ENCODE data around the gene TSC1. TPM values are rescaled to one million over a fixed set of nuclear protein-coding genes. Genes with fewer than 3 reads are reported as not detected.

Gene TSC1
- total RNA-seq, 1 donor from 2014 or later, result 50.8 TPM

DNA sequence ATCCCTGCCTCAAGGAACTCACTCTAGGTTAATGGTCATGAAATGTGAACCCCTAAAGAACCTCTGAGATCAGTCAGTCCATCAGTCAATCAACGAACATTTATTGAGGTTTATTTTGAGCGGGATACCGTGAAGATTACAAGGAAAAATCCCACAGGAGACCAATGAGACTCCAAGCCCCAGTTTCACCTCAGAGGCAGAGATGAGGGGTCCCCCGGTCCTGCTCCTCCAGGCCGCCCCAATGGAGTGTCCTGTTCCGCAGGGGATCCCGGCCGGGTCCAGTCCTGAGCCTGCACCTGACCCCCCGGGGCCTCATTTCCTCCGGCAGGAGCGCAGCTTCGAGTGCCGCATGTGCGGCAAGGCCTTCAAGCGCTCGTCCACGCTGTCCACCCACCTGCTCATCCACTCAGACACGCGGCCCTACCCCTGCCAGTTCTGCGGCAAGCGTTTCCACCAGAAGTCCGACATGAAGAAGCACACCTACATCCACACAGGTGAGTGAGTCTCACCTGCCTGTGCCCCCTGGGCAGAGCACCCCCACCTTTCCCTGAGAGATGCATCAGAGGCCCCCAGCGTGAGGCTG is 45.1 kb upstream of the TSC1 start:
- DNase-seq (ENCODE audit: extremely low spot score, unreplicated experiment), result no peak
- Mint-ChIP-seq H3K9me3 (ENCODE audit: unreplicated experiment) (no peaks in the 10 kb centered on the region), H3K27ac (ENCODE audit: unreplicated experiment) (no peak overlapping the region), H3K4me3 (ENCODE audit: unreplicated experiment) (no peak overlapping the region), H3K36me3 (ENCODE audit: unreplicated experiment) (no peaks in the 10 kb centered on the region), H3K4me1 (ENCODE audit: unreplicated experiment) (no peaks in the 10 kb centered on the region), H3K27me3 (ENCODE audit: unreplicated experiment) (peaks cover 33% of the 10 kb centered on the region)
- TF ChIP-seq, protein P1, sequence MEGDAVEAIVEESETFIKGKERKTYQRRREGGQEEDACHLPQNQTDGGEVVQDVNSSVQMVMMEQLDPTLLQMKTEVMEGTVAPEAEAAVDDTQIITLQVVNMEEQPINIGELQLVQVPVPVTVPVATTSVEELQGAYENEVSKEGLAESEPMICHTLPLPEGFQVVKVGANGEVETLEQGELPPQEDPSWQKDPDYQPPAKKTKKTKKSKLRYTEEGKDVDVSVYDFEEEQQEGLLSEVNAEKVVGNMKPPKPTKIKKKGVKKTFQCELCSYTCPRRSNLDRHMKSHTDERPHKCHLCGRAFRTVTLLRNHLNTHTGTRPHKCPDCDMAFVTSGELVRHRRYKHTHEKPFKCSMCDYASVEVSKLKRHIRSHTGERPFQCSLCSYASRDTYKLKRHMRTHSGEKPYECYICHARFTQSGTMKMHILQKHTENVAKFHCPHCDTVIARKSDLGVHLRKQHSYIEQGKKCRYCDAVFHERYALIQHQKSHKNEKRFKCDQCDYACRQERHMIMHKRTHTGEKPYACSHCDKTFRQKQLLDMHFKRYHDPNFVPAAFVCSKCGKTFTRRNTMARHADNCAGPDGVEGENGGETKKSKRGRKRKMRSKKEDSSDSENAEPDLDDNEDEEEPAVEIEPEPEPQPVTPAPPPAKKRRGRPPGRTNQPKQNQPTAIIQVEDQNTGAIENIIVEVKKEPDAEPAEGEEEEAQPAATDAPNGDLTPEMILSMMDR (IDR thresholded peaks at IDR 0.05), result no peak

DNA sequence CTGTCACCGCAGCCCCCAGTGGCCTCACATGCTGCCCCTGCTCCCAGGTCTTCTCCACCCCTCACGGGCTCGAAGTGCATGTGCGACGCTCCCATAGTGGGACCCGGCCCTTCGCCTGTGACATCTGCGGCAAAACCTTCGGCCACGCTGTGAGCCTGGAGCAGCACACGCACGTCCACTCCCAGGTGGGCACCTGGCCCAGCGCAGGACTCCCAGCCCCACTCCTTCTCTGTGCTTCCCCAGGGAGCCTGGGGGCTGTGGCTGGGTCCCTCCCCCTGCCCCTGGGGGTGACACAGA is 44.5 kb upstream of the TSC1 start:
- no peak overlapping the region for H3K27ac Mint-ChIP-seq (ENCODE audit: unreplicated experiment)
- peaks cover 28% of the 10 kb centered on the region for H3K27me3 Mint-ChIP-seq (ENCODE audit: unreplicated experiment)
- TF ChIP-seq, protein P1 (IDR thresholded peaks at IDR 0.05), result no peak

DNA sequence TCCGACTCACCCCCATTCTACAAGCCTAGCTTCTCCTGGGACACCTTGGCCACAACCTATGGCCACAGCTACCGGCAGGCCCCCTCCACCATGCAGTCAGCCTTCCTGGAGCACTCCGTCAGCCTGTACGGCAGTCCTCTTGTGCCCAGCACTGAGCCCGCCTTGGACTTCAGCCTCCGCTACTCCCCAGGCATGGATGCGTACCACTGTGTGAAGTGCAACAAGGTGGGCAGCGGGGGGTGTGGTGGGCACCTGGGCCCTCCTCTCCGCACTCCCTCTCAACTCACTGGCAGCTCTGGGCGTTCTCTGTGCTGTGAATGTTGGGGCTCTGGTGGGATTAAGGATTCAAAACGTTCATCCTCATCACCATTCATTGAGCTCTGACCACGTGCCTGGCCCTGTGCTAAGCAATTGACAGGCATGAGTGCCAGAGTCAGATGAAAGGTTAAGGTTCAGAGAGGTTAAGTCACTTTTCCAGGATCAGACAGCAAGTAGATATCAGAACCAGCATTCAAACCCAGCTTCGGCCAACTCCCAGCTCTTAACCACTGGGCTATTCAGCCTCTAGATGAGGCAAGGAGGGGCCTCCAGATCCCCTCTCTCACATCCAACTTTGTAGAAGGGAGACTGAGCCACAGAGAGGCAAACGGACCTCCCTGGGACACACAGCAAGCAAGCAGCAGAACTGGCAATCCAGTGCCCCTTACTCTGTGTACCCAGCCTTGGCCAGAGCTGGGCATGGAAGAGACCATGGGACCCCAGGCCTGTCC is 44.0 kb upstream of the TSC1 start:
- peaks cover 24% of the 10 kb centered on the region for H3K27me3 Mint-ChIP-seq (ENCODE audit: unreplicated experiment)
- H3K9me3 Mint-ChIP-seq (ENCODE audit: unreplicated experiment), result no peaks in the 10 kb centered on the region
- no peaks in the 10 kb centered on the region for H3K36me3 Mint-ChIP-seq (ENCODE audit: unreplicated experiment)
- H3K27ac Mint-ChIP-seq (ENCODE audit: unreplicated experiment), result no peak overlapping the region
- no peak for DNase-seq (ENCODE audit: extremely low spot score, unreplicated experiment)
- no peak overlapping the region for H3K4me3 Mint-ChIP-seq (ENCODE audit: unreplicated experiment)
- TF ChIP-seq, protein P1 (IDR thresholded peaks at IDR 0.05), result no peak
- H3K4me1 Mint-ChIP-seq (ENCODE audit: unreplicated experiment), result no peaks in the 10 kb centered on the region

More for the DNA sequence above, 44.5 kb upstream of the TSC1 start:
- Mint-ChIP-seq H3K4me1 (ENCODE audit: unreplicated experiment) (no peaks in the 10 kb centered on the region), H3K36me3 (ENCODE audit: unreplicated experiment) (no peaks in the 10 kb centered on the region), H3K4me3 (ENCODE audit: unreplicated experiment) (no peak overlapping the region), H3K9me3 (ENCODE audit: unreplicated experiment) (no peaks in the 10 kb centered on the region)
- no peak for DNase-seq (ENCODE audit: extremely low spot score, unreplicated experiment)

DNA sequence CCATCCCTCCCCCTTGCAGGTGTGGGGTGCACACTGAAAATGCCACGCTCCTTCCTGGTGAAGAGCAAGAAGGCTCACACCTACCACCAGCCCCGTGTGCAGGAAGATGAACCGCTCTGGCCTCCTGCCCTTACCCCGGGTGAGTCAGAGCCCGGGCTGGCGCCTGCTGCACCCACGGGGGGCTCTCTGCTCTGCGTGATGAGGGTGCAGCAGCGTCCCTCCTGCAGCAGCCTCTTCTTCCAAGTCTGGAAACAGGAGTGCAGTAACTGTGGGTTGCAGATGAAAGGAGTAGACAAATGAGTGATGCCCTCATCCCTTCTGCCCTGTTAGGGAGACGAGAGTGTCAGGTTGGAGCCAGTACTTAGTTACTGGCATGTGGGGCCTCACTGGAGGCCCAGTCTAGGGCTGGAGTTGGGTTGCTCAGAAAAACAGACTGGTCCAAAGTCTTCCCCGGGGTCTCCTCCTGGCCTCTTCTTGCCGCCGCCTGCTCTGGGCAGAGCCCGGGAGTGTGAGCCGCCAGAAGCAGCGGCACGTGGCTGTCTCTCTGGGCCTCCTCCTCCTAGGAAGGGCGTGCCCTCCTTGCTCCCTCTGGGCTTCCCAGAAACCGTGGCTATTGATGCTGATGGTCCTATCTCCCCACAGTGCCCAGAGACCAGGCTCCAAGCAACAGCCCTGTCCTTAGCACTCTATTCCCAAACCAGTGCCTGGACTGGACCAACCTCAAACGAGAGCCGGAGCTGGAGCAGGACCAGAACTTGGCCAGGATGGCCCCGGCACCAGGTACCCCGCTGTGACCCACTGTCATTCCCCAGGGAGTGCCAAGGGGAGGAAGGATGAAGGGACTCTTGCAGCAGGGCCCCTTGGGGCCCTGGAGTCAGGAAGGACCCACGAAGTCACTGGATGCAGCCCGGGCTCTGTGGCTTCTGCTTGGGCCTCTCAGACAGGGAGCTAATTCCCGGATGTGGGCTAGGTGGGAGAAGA is 42.5 kb upstream of the TSC1 start:
- H3K27ac Mint-ChIP-seq (ENCODE audit: unreplicated experiment), result no peak overlapping the region
- no peak overlapping the region for H3K4me3 Mint-ChIP-seq (ENCODE audit: unreplicated experiment)
- peaks cover 22% of the 10 kb centered on the region for H3K27me3 Mint-ChIP-seq (ENCODE audit: unreplicated experiment)
- H3K36me3 Mint-ChIP-seq (ENCODE audit: unreplicated experiment), result no peaks in the 10 kb centered on the region
- H3K9me3 Mint-ChIP-seq (ENCODE audit: unreplicated experiment), result no peaks in the 10 kb centered on the region
- TF ChIP-seq, protein P1 (IDR thresholded peaks at IDR 0.05), result no peak
- no peaks in the 10 kb centered on the region for H3K4me1 Mint-ChIP-seq (ENCODE audit: unreplicated experiment)
- no peak for DNase-seq (ENCODE audit: extremely low spot score, unreplicated experiment)

DNA sequence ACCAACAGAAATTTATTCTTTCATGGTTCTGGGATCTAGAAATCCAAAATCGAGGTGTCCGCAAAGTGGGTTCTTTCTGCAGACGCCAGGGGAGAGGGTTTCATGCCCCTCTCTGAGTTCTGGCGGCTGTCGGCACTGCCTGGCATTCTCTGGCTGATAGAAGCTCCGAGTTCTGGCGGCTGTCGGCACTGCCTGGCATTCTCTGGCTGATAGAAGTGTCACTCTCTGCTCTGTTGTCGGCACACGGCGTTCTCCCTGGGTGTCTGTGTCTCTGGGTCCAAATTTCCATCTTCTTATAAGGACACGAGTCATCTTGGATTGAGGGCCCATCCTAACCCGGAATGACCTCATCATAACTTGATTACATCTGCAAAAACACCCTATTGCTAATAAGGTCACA is 41.7 kb upstream of the TSC1 start:
- Mint-ChIP-seq H3K27me3 (ENCODE audit: unreplicated experiment) (peaks cover 21% of the 10 kb centered on the region), H3K27ac (ENCODE audit: unreplicated experiment) (no peak overlapping the region), H3K4me3 (ENCODE audit: unreplicated experiment) (no peak overlapping the region), H3K9me3 (ENCODE audit: unreplicated experiment) (no peaks in the 10 kb centered on the region), H3K36me3 (ENCODE audit: unreplicated experiment) (no peaks in the 10 kb centered on the region), H3K4me1 (ENCODE audit: unreplicated experiment) (no peaks in the 10 kb centered on the region)
- DNase-seq (ENCODE audit: extremely low spot score, unreplicated experiment), result no peak
- TF ChIP-seq, protein P1 (IDR thresholded peaks at IDR 0.05), result no peak
